C4-2B (cell line): Measurements from ENCODE around the gene NAB1.

Experiments
- H3K27ac ChIP-seq: fragments of 450-650 bp; 2 replicates; pipeline ENCODE4 v1.5.1; 2017
- ZFX ChIP-seq: fragments of 450-650 bp; IDR thresholded peaks from 2 replicates; pipeline ENCODE4 v1.6.1; 2017
- TF ChIP-seq, protein P1 (sequence below): fragments of 450-650 bp; conservative IDR thresholded peaks from 2 replicates; pipeline ENCODE4 v1.5.1; 2017; ENCODE audit warnings: mild to moderate bottlenecking

NAB1 gene

GRCh38 chr2:190634381-190634780 is 14.5 kb upstream of the NAB1 start:
- no peak overlapping the region for H3K27ac ChIP-seq
- no peak for TF ChIP-seq ZFX
- TF ChIP-seq, protein P1, sequence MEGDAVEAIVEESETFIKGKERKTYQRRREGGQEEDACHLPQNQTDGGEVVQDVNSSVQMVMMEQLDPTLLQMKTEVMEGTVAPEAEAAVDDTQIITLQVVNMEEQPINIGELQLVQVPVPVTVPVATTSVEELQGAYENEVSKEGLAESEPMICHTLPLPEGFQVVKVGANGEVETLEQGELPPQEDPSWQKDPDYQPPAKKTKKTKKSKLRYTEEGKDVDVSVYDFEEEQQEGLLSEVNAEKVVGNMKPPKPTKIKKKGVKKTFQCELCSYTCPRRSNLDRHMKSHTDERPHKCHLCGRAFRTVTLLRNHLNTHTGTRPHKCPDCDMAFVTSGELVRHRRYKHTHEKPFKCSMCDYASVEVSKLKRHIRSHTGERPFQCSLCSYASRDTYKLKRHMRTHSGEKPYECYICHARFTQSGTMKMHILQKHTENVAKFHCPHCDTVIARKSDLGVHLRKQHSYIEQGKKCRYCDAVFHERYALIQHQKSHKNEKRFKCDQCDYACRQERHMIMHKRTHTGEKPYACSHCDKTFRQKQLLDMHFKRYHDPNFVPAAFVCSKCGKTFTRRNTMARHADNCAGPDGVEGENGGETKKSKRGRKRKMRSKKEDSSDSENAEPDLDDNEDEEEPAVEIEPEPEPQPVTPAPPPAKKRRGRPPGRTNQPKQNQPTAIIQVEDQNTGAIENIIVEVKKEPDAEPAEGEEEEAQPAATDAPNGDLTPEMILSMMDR: no peak

- no peak overlapping the region for H3K27ac ChIP-seq
- TF ChIP-seq, protein P1: peak; percentile 17; the same call in 1 of the 2 replicates
- TF ChIP-seq ZFX: no peak
These were observed 13.1 kb upstream of the NAB1 start for GRCh38 chr2:190635781-190636180.

GRCh38 chr2:190636361-190636760 is 12.5 kb upstream of the NAB1 start:
- no peak overlapping the region for H3K27ac ChIP-seq
- TF ChIP-seq, protein P1: no peak

- TF ChIP-seq, protein P1: no peak
- TF ChIP-seq ZFX: no peak
- H3K27ac ChIP-seq: no peak overlapping the region
These were observed 11.6 kb upstream of the NAB1 start for GRCh38 chr2:190637281-190637734.

GRCh38 chr2:190637903-190638618 is 10.8 kb upstream of the NAB1 start:
- TF ChIP-seq ZFX: no peak
- TF ChIP-seq, protein P1: no peak
- no peak overlapping the region for H3K27ac ChIP-seq

- TF ChIP-seq, protein P1: no peak
- H3K27ac ChIP-seq: no peak overlapping the region
These were observed 8.8 kb upstream of the NAB1 start for GRCh38 chr2:190640117-190640516.

DNA sequence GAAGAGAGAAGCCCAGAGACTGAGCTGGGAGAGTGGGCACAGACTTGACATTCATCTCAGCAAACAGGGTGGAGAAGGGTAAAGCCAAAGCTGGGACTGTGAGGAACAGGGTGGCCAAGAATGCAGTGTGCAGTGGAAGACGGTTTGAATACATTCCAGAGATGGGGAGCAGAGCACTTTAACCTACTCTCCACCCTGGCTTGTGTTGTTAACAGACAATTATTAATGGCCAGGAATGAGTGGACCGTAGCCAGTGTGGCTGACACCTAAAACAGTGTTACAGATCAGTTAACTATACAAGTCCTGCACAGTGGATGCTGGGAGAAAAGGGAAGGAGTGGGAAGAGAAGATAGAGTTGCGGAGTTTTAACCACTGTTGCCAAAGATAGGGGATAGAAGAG is 7.4 kb upstream of the NAB1 start:
- H3K27ac ChIP-seq: no peak overlapping the region
- TF ChIP-seq, protein P1: no peak
- no peak for TF ChIP-seq ZFX
